ENCODE results near the gene BUD31. TPM values are rescaled to one million over a fixed set of nuclear protein-coding genes. Genes with fewer than 3 reads are reported as not detected.

The BUD31 gene
- total RNA-seq, 1 donor from 2014 or later: 93.7 TPM

GRCh38 chr7:99404235-99404976 is 4.4 kb upstream of the BUD31 start:
- Mint-ChIP-seq H3K4me1 (peaks cover 43% of the 10 kb centered on the region), H3K36me3 (ENCODE audit: low read depth) (peaks cover 61% of the 10 kb centered on the region), H3K27me3 (no peaks in the 10 kb centered on the region), H3K4me3 (no peak overlapping the region), H3K9me3 (no peaks in the 10 kb centered on the region), H3K27ac (no peak overlapping the region)
- ATAC-seq (ENCODE audit: low read depth) (no peak), DNase-seq (no peak)
- ChIA-PET CTCF (no interaction called here), POLR2A (interaction anchor here (0.7 to 1.7 kb wide), 3 partner anchors 11 to 33 kb away, joined by 3 to 6 read pairs (median 6); partner anchors contain the start of gene ARPC1B)
- no peak for TF ChIP-seq CTCF (IDR thresholded peaks at IDR 0.05)
- intact Hi-C loops (cut with micrococcal nuclease): loop anchor here (10.0 kb wide), 1 partner anchor 260 kb away; the partner anchor contains the start of gene SMURF1

GRCh38 chr7:99404977-99405320 is 3.8 kb upstream of the BUD31 start:
- CTCF ChIA-PET: no interaction called here
- peaks cover 47% of the 10 kb centered on the region for H3K4me1 Mint-ChIP-seq
- no peaks in the 10 kb centered on the region for H3K27me3 Mint-ChIP-seq
- H3K27ac Mint-ChIP-seq: no peak overlapping the region
- ATAC-seq (ENCODE audit: low read depth): no peak
- intact Hi-C loops (cut with micrococcal nuclease): loop anchor here (10.0 kb wide), 1 partner anchor 260 kb away; the partner anchor contains the start of gene SMURF1
- POLR2A ChIA-PET: interaction anchor here (0.7 to 1.7 kb wide), 3 partner anchors 12 to 33 kb away, joined by 3 to 6 read pairs (median 5); no protein-coding TSS in a partner anchor
- peaks cover 56% of the 10 kb centered on the region for H3K36me3 Mint-ChIP-seq (ENCODE audit: low read depth)
- H3K9me3 Mint-ChIP-seq: no peaks in the 10 kb centered on the region
- DNase-seq: no peak
- no peak overlapping the region for H3K4me3 Mint-ChIP-seq
- no peak for TF ChIP-seq CTCF (IDR thresholded peaks at IDR 0.05)

GRCh38 chr7:99406557-99406956 is 2.2 kb upstream of the BUD31 start:
- Mint-ChIP-seq H3K4me3 (peak overlapping the region; percentile 100), H3K9me3 (no peaks in the 10 kb centered on the region), H3K27ac (peak overlapping the region; percentile 18), H3K27me3 (no peaks in the 10 kb centered on the region), H3K36me3 (ENCODE audit: low read depth) (peaks cover 53% of the 10 kb centered on the region), H3K4me1 (peaks cover 57% of the 10 kb centered on the region)
- no peak for DNase-seq
- no peak for TF ChIP-seq CTCF (IDR thresholded peaks at IDR 0.05)
- ATAC-seq (ENCODE audit: low read depth): no peak
- intact Hi-C loops (cut with micrococcal nuclease): loop anchor here (10.0 kb wide), 1 partner anchor 262 kb away; the partner anchor contains the start of gene SMURF1
- POLR2A ChIA-PET: interaction anchor here (0.6 to 5.0 kb wide), 7 partner anchors 8 to 1015 kb away, joined by 3 to 189 read pairs (median 10); partner anchors contain the start of gene ARPC1B
- CTCF ChIA-PET: interaction anchor here (1.2 kb wide), 2 partner anchors 41 to 49 kb away, joined by 3 to 7 read pairs; no protein-coding TSS in a partner anchor

- TF ChIP-seq CTCF (IDR thresholded peaks at IDR 0.05): no peak
- ChIA-PET CTCF (interaction anchor here (0.8 to 2.0 kb wide), 5 partner anchors 9 to 43 kb away, joined by 3 to 7 read pairs (median 5); no protein-coding TSS in a partner anchor), POLR2A (interaction anchor here (1.0 to 5.0 kb wide), 25 partner anchors 8 to 1094 kb away, joined by 3 to 189 read pairs (median 9); partner anchors contain the start of genes ARPC1A, ARPC1B, ATP5MF and CPSF4)
- H3K27ac Mint-ChIP-seq: peak overlapping the region; percentile 99
- peaks cover 60% of the 10 kb centered on the region for H3K36me3 Mint-ChIP-seq (ENCODE audit: low read depth)
- peaks cover 57% of the 10 kb centered on the region for H3K4me1 Mint-ChIP-seq
- H3K9me3 Mint-ChIP-seq: no peaks in the 10 kb centered on the region
- intact Hi-C loops (cut with micrococcal nuclease): loop anchor here (1.0 to 10.0 kb wide), 12 partner anchors 15 to 263 kb away; partner anchors contain the start of genes ARPC1A, ARPC1B, ATP5MF and CPSF4
- DNase-seq: peak; percentile 27
- no peaks in the 10 kb centered on the region for H3K27me3 Mint-ChIP-seq
- peak overlapping the region; percentile 100 for H3K4me3 Mint-ChIP-seq
- ATAC-seq (ENCODE audit: low read depth): no peak
These were observed 844 bp upstream of the BUD31 start for GRCh38 chr7:99407872-99408378.
